GM12891 (cell line): ENCODE results near the gene HMG20B.
A peak's percentile ranks its signal among the peaks of the same experiment; 100 is the strongest.
"Not testable (repeated sequence)": the region's sequence is repeated elsewhere in the genome, so short reads cannot be mapped to it uniquely, and the experiment has no call there.

Source experiments
- DNase-seq: peaks from one replicate; pipeline ENCODE4 v3.0.0; 2011; ENCODE audit warnings: low spot score; ENCODE audit not compliant: insufficient read length
- FAIRE-seq: peaks from 2 replicates; lab custom pipeline; 2011; peaks lifted over from hg19 to GRCh38; lab: Jason Lieb, UNC
- PAX5 ChIP-seq: IDR thresholded peaks from 2 replicates; pipeline ENCODE4 v1.6.1; 2011; ENCODE audit warnings: low read length, moderate library complexity, mild to moderate bottlenecking; ENCODE audit not compliant: insufficient read depth, severe bottlenecking
- POLR2A ChIP-seq: IDR thresholded peaks from 2 replicates; pipeline ENCODE4 v1.6.1; 2011; ENCODE audit warnings: low read depth, low read length, control low read depth
- POLR2AphosphoS5 ChIP-seq: IDR thresholded peaks from 2 replicates; pipeline ENCODE4 v1.6.1; 2011; ENCODE audit warnings: low read depth, low read length, control low read depth
- POU2F2 ChIP-seq: IDR thresholded peaks from 2 replicates; pipeline ENCODE4 v1.6.1; 2011; ENCODE audit warnings: low read depth, mild to moderate bottlenecking, control low read depth, low read length, moderate library complexity
- SPI1 ChIP-seq: IDR thresholded peaks from 2 replicates; pipeline ENCODE4 v1.6.1; 2011; ENCODE audit warnings: low read depth, low read length, control low read depth
- TAF1 ChIP-seq: IDR thresholded peaks from 2 replicates; pipeline ENCODE4 v1.6.1; 2011; ENCODE audit warnings: low read depth, low read length, control low read depth

Gene HMG20B

DNA sequence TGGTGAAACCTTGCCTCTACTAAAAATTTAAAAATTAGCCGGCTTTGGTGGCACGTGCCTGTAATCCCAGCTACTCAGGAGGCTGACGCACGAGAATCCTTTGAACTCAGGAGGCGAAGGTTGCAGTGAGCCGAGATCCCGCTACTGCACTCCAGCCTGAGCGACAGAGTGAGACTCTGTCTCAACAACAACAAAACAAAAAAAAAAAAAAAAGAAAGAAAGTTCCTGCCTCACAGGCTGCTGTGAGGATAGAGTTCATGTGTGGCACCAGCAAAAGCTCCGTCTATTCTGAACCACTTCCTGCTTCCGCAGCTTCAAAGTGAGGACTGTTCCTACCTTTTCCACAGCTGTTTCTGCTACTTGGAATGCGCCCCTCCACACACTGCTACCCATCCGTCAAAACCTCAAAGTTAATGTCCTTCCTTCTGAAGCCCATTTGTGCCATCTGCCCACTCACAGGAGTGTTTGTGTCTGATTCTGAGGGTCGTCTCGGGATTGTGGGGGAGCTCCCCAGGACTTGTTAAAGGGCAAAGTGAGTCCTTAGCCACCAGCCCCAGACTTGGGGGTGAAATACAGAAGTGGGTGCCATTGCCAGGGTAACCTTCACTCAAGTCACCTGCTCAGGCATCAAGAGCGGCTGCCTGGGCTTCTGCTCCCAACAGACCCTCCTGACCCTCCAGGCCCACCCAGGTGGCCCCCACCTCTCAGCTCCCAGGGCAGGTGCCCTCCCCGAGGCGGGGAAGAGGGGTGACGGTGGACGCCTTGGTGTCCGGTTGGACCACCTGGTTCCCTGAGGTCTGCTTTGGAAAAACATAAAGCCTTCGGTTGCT is 18.3 kb upstream of the HMG20B start:
- TF ChIP-seq POU2F2 (no peak), SPI1 (peak; percentile 5; the same call in 1 of the 2 replicates)
- DNase-seq, result no peak

GRCh38 chr19:3555653-3556422 is 16.9 kb upstream of the HMG20B start:
- no peak for FAIRE-seq
- no peak for DNase-seq
- TF ChIP-seq POLR2A, result no peak
- TF ChIP-seq POLR2AphosphoS5, result no peak
- no peak for TF ChIP-seq TAF1
- TF ChIP-seq SPI1, result no peak
- TF ChIP-seq POU2F2, result no peak
- TF ChIP-seq PAX5, result no peak

More for the DNA sequence above, 18.3 kb upstream of the HMG20B start:
- FAIRE-seq, result peak; percentile 85

DNA sequence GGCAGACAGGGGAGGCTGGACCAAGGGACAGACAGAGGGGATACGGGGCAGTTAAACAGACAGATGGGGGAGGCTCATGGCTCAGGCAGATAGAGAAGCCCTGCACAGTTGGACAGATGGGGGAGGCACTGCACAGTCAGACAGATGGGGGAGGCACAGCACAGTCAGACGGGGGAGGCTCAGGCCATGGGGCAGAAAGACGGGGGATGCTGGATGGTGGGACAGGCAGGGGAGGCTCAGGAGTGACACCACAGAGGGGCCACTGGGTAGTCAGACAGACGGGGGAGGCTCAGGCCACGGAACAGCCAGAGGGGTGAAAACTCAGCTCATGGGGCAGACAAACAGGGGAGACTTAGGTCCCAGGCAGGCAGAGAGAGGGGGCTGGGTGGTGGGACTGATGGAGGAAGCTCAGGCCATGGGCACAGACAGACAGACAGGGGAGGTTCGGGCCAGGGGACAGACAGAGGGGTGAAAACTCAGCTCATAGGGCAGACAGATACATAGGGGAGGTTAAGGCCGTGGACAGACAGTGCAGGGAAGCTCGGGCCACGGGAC is 16.2 kb upstream of the HMG20B start:
- FAIRE-seq (no peak), DNase-seq (no peak)
- TF ChIP-seq TAF1 (no peak), SPI1 (no peak), POLR2AphosphoS5 (no peak), POLR2A (no peak), POU2F2 (no peak), PAX5 (no peak)

GRCh38 chr19:3556978-3557460 is 15.7 kb upstream of the HMG20B start:
- DNase-seq (no peak), FAIRE-seq (peak; percentile 85)
- TF ChIP-seq POU2F2 (no peak), POLR2AphosphoS5 (no peak; the same call in 1 of the 2 replicates), POLR2A (no peak), PAX5 (no peak), SPI1 (peak; percentile 45; the same call in 1 of the 2 replicates), TAF1 (no peak)

- FAIRE-seq (peak; percentile 97), DNase-seq (peak; percentile 100)
- peak; percentile 48; the same call in 1 of the 2 replicates for TF ChIP-seq POLR2A
- peak; percentile 50; the same call in 1 of the 2 replicates for TF ChIP-seq POLR2AphosphoS5
- no peak for TF ChIP-seq POU2F2
- no peak; the same call in 1 of the 2 replicates for TF ChIP-seq TAF1
- no peak for TF ChIP-seq SPI1
These were observed 15.1 kb upstream of the HMG20B start, which contains the start of gene MFSD12 for GRCh38 chr19:3557461-3558248. Gene MFSD12, minus strand, starts transcription at chr19:3557586. Its CDS starts 183 bp downstream, at chr19:3557403.

DNA sequence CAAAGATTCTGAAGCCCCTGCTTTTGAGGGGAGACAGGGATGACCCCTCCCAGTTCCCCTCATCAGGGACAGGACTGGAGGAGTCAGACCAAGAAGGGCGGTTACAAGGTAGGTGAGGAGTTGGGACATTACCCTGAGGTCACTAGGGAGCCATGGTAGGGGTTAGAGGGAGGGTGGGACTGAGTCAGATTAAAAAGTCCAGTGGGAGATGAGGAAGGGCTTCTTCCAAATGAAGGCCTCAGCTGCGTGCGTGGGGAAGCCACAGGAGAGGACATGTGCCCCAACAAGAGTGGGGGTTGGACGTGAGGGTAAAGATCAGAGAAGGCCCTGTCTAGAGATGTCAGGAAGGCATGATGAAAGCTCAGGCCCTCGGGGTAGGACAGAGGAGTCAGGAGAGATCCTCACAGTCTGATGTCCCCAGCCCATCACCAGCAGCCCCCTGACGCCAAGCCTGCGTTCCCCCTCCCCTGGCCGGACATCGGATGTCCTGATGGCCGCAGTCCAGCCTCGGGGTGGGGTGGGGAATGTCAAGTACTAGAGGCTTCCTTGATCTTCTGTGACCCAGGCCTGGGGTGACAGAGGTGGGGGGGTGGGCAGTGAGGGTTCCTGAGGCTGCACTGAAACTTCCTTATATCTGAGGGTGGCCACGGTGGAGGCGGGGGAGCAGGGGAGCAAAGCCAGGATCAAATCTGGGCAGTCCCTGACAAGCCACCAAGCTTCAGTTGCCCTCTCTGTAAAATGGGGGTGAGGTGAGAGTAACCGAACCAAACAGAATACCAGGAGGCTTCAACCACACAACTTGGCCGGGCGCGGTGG is 8.8 kb upstream of the HMG20B start:
- TF ChIP-seq POLR2AphosphoS5, result no peak
- TF ChIP-seq TAF1, result no peak
- no peak for TF ChIP-seq POU2F2
- no peak for TF ChIP-seq POLR2A
- no peak for TF ChIP-seq PAX5
- no peak for TF ChIP-seq SPI1
- no peak for DNase-seq
- no peak for FAIRE-seq

DNA sequence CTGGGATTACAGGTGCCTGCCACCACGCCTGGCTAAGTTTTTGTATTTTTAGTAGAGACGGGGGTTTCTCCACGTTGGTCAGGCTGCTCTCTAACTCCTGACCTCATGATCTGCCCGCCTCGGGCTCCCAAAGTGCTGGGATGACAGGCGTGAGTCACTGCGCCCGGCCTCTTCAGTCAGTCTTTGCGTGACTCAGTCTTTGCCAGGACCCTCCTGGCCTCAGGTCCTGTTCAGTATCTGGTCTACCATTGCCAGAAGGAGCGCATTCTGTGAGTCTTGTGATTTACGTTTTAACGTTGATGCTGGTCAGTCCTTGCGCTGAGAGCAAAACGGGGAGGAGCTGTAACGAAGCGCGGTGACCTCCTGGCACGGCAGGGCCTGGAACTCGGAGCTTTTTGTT is 7.6 kb upstream of the HMG20B start:
- TF ChIP-seq TAF1 (no peak), POLR2A (no peak), PAX5 (no peak)
- DNase-seq, result no peak

GRCh38 chr19:3570042-3570441 is 2.7 kb upstream of the HMG20B start:
- not testable (repeated sequence) for FAIRE-seq

More for the DNA sequence above, 7.6 kb upstream of the HMG20B start:
- no peak for FAIRE-seq

DNA sequence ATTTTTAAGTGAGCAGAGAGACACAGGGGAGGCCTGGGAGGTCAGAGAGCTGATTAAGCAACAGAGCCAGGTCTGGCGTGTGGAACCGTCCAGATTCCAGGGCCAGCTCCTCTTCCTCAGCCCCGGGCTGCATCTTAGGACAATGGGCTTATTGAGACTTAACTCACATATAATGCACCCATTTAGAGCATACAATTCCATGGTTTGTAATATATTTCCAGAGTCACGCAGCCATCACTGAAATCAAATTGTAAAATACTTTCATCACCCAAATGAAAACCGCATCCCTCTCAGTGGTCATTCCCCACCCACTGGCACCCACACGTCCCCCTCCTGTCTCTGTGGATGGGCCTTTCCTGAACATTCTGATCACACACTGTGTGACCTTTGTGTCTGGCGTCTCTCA is 2.1 kb upstream of the HMG20B start:
- FAIRE-seq (no peak), DNase-seq (no peak)
- TF ChIP-seq POLR2A, result no peak
- no peak for TF ChIP-seq TAF1
- no peak for TF ChIP-seq SPI1
- no peak for TF ChIP-seq PAX5

More at GRCh38 chr19:3570042-3570441, 2.7 kb upstream of the HMG20B start:
- DNase-seq, result not testable (repeated sequence)
